ENCODE data around the gene VCPKMT. TPM values are rescaled to one million over a fixed set of nuclear protein-coding genes. Genes with fewer than 3 reads are reported as not detected.

The VCPKMT gene
- polyA plus RNA-seq (2011; rRNA removed) (9.8 and 12.2 TPM in 2 replicates), polyA plus RNA-seq (2017; fragmentation: RNase III; extraction: RNeasy Plus Mini Kit Qiagen cat#74134 plus additional on column Dnase treatment) (7.8 to 8.0 TPM (median 8.0 TPM) in 3 replicates), polyA minus RNA-seq (2011; rRNA and poly(A)+ RNA removed) (1.6 and 3.8 TPM in 2 replicates)
- polyA plus RNA-seq (2012; cell fraction: cytosol; rRNA removed): 4.8 and 5.2 TPM in 2 replicates
- polyA plus RNA-seq (2012; cell fraction: nucleus; rRNA removed): 7.3 and 7.8 TPM in 2 replicates

DNA sequence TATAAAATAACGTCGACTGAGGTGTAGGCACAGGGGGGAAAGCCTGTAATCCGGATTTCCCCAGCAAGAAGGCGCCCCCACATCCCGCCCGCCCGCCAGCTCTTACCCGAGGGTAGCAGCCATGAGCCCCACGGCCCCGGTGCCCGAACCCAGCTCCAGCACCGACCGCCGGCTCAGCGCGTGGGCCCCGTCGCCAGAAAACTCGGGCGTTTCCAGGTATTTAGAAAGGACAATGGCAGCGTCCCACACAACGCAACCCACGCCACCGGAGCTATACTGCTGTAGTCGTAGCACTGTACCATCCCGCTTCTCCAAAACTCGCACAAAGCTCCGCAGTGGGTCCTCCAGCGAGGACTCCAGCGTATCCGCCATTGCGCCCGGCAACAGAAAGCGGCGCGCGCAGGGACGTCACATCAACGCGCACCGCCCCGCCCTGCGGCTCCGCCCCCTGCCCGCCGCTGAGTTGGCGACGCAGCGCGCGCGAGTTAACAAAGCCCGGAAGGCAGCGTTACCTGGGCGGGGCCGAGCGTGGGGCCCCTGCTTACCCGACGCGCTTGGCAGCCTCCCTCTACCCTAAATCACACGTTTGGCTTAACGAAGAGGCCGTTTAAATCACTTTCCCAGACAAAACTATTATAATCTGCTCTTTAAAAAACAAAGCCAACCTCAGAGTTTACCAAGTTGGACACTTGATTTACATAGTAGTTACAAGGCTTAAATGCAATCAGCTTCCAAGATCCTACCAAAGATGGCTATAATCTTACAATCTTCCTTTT is at the start of gene VCPKMT:
Gene VCPKMT, minus strand, starts transcription at position 392 of the 776 bp plus-strand sequence. Its CDS starts 20 bp downstream, at position 372.
- TF ChIP-seq MAZ (IDR thresholded peaks at IDR 0.05; ENCODE audit: borderline replicate concordance, low read depth, low read length): 0 out of 2 replicates have a peak, but pooled peaks have one; percentile 70
- TF ChIP-seq, protein P1, sequence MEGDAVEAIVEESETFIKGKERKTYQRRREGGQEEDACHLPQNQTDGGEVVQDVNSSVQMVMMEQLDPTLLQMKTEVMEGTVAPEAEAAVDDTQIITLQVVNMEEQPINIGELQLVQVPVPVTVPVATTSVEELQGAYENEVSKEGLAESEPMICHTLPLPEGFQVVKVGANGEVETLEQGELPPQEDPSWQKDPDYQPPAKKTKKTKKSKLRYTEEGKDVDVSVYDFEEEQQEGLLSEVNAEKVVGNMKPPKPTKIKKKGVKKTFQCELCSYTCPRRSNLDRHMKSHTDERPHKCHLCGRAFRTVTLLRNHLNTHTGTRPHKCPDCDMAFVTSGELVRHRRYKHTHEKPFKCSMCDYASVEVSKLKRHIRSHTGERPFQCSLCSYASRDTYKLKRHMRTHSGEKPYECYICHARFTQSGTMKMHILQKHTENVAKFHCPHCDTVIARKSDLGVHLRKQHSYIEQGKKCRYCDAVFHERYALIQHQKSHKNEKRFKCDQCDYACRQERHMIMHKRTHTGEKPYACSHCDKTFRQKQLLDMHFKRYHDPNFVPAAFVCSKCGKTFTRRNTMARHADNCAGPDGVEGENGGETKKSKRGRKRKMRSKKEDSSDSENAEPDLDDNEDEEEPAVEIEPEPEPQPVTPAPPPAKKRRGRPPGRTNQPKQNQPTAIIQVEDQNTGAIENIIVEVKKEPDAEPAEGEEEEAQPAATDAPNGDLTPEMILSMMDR (IDR thresholded peaks at IDR 0.05): no peak
- TF ChIP-seq, protein P2, sequence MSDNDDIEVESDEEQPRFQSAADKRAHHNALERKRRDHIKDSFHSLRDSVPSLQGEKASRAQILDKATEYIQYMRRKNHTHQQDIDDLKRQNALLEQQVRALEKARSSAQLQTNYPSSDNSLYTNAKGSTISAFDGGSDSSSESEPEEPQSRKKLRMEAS (IDR thresholded peaks at IDR 0.05): peak; percentile 80
- TF ChIP-seq, protein P3, sequence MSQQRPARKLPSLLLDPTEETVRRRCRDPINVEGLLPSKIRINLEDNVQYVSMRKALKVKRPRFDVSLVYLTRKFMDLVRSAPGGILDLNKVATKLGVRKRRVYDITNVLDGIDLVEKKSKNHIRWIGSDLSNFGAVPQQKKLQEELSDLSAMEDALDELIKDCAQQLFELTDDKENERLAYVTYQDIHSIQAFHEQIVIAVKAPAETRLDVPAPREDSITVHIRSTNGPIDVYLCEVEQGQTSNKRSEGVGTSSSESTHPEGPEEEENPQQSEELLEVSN (IDR thresholded peaks at IDR 0.05; ENCODE audit: borderline replicate concordance, low read depth): peak; percentile 53; the same call in 1 of the 2 replicates
- TF ChIP-seq, protein P4, sequence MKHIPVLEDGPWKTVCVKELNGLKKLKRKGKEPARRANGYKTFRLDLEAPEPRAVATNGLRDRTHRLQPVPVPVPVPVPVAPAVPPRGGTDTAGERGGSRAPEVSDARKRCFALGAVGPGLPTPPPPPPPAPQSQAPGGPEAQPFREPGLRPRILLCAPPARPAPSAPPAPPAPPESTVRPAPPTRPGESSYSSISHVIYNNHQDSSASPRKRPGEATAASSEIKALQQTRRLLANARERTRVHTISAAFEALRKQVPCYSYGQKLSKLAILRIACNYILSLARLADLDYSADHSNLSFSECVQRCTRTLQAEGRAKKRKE (CRISPR knock-in tag; IDR thresholded peaks at IDR 0.05; ENCODE audit: low read depth): no peak
- peak; percentile 74 to 94; a peak in 4 of 5 replicates for TF ChIP-seq JUN (IDR thresholded peaks at IDR 0.05)
- TF ChIP-seq MYC (IDR thresholded peaks at IDR 0.05; ENCODE audit: borderline replicate concordance, low read length): peak; percentile 75; the same call in 1 of the 2 replicates
- TF ChIP-seq, protein P5, sequence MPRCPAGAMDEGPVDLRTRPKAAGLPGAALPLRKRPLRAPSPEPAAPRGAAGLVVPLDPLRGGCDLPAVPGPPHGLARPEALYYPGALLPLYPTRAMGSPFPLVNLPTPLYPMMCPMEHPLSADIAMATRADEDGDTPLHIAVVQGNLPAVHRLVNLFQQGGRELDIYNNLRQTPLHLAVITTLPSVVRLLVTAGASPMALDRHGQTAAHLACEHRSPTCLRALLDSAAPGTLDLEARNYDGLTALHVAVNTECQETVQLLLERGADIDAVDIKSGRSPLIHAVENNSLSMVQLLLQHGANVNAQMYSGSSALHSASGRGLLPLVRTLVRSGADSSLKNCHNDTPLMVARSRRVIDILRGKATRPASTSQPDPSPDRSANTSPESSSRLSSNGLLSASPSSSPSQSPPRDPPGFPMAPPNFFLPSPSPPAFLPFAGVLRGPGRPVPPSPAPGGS (IDR thresholded peaks at IDR 0.05): peak; percentile 81
- peak; percentile 53; the same call in 1 of the 2 replicates for TF ChIP-seq RFX5 (IDR thresholded peaks at IDR 0.05)
- peak; percentile 91 for TF ChIP-seq POLR2A (IDR thresholded peaks at IDR 0.05; ENCODE audit: low read length)
- peak; percentile 96 for TF ChIP-seq KDM5A (IDR thresholded peaks at IDR 0.05)
- TF ChIP-seq PHF8 (IDR thresholded peaks at IDR 0.05; ENCODE audit: borderline replicate concordance, low read depth): peak; percentile 77; the same call in 1 of the 2 replicates
- no peak for TF ChIP-seq SREBF2 (IDR thresholded peaks at IDR 0.05)
- peak in 1 of 2 experiments; percentile 18; a peak in 1 of 5 replicates for TF ChIP-seq RAD21 (conservative IDR thresholded peaks at IDR 0.05 in 1 of 2, IDR thresholded peaks at IDR 0.05 in 1 of 2)
- no peak; the same call in 2 of the 3 replicates for TF ChIP-seq SMC3 (IDR thresholded peaks at IDR 0.05)
- no peak for TF ChIP-seq RARB (CRISPR knock-in tag; IDR thresholded peaks at IDR 0.05)
- ChIA-PET CTCF (interaction anchor here (0.9 to 3.0 kb wide), 6 partner anchors 12 to 264 kb away, joined by 3 to 17 read pairs (median 5); partner anchors contain the start of genes ARF6 and NEMF), POLR2A (interaction anchor here (0.5 to 2.1 kb wide), 7 partner anchors 8 to 265 kb away, joined by 3 to 19 read pairs (median 6); partner anchors contain the start of gene ARF6)
- Histone ChIP-seq H3K9me3 (no peaks in the 10 kb centered on the region), H3K4me3 (peak within 1 kb of the TSS; percentile 71), H3K4me2 (peak within 1 kb of the TSS; percentile 82), H3K27ac (peak within 1 kb of the TSS; percentile 73 to 93), H3K4me1 (peaks cover 16% of the 10 kb centered on the region)
- WGBS (ENCODE audit: missing lambda C conversion rate): 2% methylated on average over 37 of the region's 63 CpGs
- DNase-seq (ENCODE audit: low read depth in 1 of 2, low spot score in 1 of 2) (peak; percentile 76 to 91), FAIRE-seq (no peak), ATAC-seq (peak; percentile 99)

DNA sequence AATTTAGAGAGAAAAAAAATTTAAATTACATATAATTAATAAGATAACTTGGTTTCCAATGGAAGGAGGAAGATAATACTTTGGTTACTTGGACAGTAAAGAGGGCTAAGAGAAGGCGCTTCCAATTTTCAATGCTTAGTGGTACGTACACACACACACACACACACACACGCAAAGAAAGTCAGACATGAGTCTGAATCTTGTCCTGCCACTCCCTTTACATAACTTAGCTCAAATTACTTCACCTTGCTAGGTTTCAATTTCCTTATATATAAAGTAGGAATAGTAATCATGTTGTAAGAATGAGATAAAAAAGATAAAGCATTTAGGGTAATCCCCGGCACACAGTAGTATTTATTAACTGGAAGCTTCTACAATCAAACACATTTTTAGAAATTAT is 39.7 kb upstream of the VCPKMT start:
- Histone ChIP-seq H3K9me3 (no peaks in the 10 kb centered on the region), H3K27ac (no peak overlapping the region), H3K4me2 (no peak overlapping the region), H3K4me1 (no peaks in the 10 kb centered on the region), H3K4me3 (no peak overlapping the region)
- ChIA-PET CTCF (no interaction called here), POLR2A (no interaction called here)
- FAIRE-seq (no peak), DNase-seq (ENCODE audit: low read depth in 1 of 2, low spot score in 1 of 2) (no peak), ATAC-seq (no peak)
- 94% methylated on average over 4 of the region's 4 CpGs for WGBS (ENCODE audit: missing lambda C conversion rate)
- TF ChIP-seq TP53 (CRISPR knock-in tag; IDR thresholded peaks at IDR 0.05) (no peak), CBX8 (IDR thresholded peaks at IDR 0.05) (no peak), EHF (CRISPR knock-in tag; IDR thresholded peaks at IDR 0.05) (no peak), CHD2 (IDR thresholded peaks at IDR 0.05; ENCODE audit: low read length, partially characterized antibody) (no peak), GATA3 (IDR thresholded peaks at IDR 0.05; ENCODE audit: borderline replicate concordance) (no peak), RNF2 (IDR thresholded peaks at IDR 0.05; ENCODE audit: borderline replicate concordance, low read depth) (no peak), ESRRA (IDR thresholded peaks at IDR 0.05; ENCODE audit: borderline replicate concordance, low read length) (no peak)
- TF ChIP-seq, protein P2 (IDR thresholded peaks at IDR 0.05): no peak
- TF ChIP-seq, protein P4 (CRISPR knock-in tag; IDR thresholded peaks at IDR 0.05; ENCODE audit: low read depth): no peak
- TF ChIP-seq, protein P1 (IDR thresholded peaks at IDR 0.05): no peak

All from A549 (cell line).